22Rv1 (cell line): ENCODE measurements around the gene FBXO11.

Source experiments
- CTCF ChIP-seq: fragments of 450-650 bp; IDR thresholded peaks from 2 replicates; pipeline ENCODE4 v1.5.1; 2017; ENCODE audit warnings: mild to moderate bottlenecking
- ZFX ChIP-seq: fragments of 450-650 bp; IDR thresholded peaks from 2 replicates; pipeline ENCODE4 v1.6.1; 2017; ENCODE audit warnings: antibody characterized with exemption, borderline replicate concordance

- TF ChIP-seq CTCF: no peak
- TF ChIP-seq ZFX: no peak
These were observed 83.8 kb downstream of the FBXO11 start for GRCh38 chr2:47822518-47822917.
